ENCODE measurements around the gene TLR4. TPM values are rescaled to one million over a fixed set of nuclear protein-coding genes. Genes with fewer than 3 reads are reported as not detected.

The TLR4 gene
- total and polyA plus RNA-seq, 2 of the 4 experiments (the other 2 are of a cell fraction) = under 0.01 TPM; not detected in 1

GRCh38 chr9:117722108-117722761 is 18.0 kb downstream of the TLR4 start:
- CTCF ChIA-PET = no interaction called here
- Histone ChIP-seq H2AFZ (replicated peaks; ENCODE audit: low read length, poor library complexity) (no peak overlapping the region), H3K14ac (replicated peaks; ENCODE audit: low read depth, low read length) (no peak overlapping the region), H3K9me1 (ENCODE audit: insufficient read depth, low read length) (no peaks in the 10 kb centered on the region), H2BK20ac (ENCODE audit: low read depth, low read length) (no peak overlapping the region), H2BK15ac (ENCODE audit: low read depth, low read length) (no peak overlapping the region), H2AK9ac (replicated peaks; ENCODE audit: low read depth, low read length, poor library complexity) (no peak overlapping the region), H4K91ac (ENCODE audit: insufficient read depth, low read depth, low read length) (no peak overlapping the region), H3K9me3 (ENCODE audit: control insufficient read depth, insufficient read depth, low read length) (peaks cover 9% of the 10 kb centered on the region), H3K18ac (ENCODE audit: low read depth, low read length) (no peak overlapping the region), H3K4me3 (ENCODE audit: insufficient read depth, low read depth, low read length) (no peak overlapping the region), H2AK5ac (ENCODE audit: low read depth, low read length) (no peak overlapping the region), H2BK120ac (ENCODE audit: low read depth, low read length) (no peak overlapping the region), H4K8ac (ENCODE audit: low read depth in 2 of 2, low read length in 2 of 2) (no peak overlapping the region), H3K27me3 (ENCODE audit: control insufficient read depth, insufficient read depth, low read length) (no peaks in the 10 kb centered on the region), H3K36me3 (ENCODE audit: control insufficient read depth, insufficient read depth, low read length) (no peaks in the 10 kb centered on the region), H3K56ac (ENCODE audit: extremely low read depth, insufficient read depth, low read length) (no peak overlapping the region), H3K27ac (ENCODE audit: insufficient read depth, low read length) (no peak overlapping the region), H3K4me2 (ENCODE audit: low read depth, low read length) (no peak overlapping the region), H3K4me1 (ENCODE audit: control insufficient read depth, insufficient read depth, low read length) (no peaks in the 10 kb centered on the region), H4K5ac (ENCODE audit: low read depth, low read length) (no peak overlapping the region), H3K23ac (ENCODE audit: low read depth, low read length) (no peak overlapping the region), H3K79me1 (ENCODE audit: low read depth in 1 of 2, low read length in 2 of 2) (no peaks in the 10 kb centered on the region), H2BK5ac (ENCODE audit: low read depth, low read length, poor library complexity, severe bottlenecking) (no peak overlapping the region), H4K20me1 (ENCODE audit: insufficient read depth, low read length) (no peaks in the 10 kb centered on the region), H3K9ac (ENCODE audit: low read depth, low read length) (no peak overlapping the region), H3K4ac (ENCODE audit: low read depth, low read length) (no peak overlapping the region)
- dilution Hi-C loops (cut with HindIII; ENCODE audit: low sequenced_read_pairs, unreplicated experiment) (no loop called here), in situ Hi-C loops (cut with MboI; ENCODE audit: low sequenced_read_pairs) (no loop called here), intact Hi-C loops (cut with micrococcal nuclease) (no loop called here)
- DNase-seq = no peak
- BruUV-seq (replicated peaks) = no TSS peak
- no peak for TF ChIP-seq MXI1 (IDR thresholded peaks at IDR 0.05; ENCODE audit: borderline replicate concordance, low read depth, low read length)
- POLR2A ChIA-PET (ENCODE audit: unreplicated experiment) = no interaction called here
- no CpG with 5 or more reads among the region's 6 CpGs for WGBS, 2 experiments (ENCODE audit: extremely low coverage in 2 of 2, insufficient read length in 1 of 2)
- no peak for ATAC-seq (ENCODE audit: low read depth)
